ENCODE data around the gene WBP2.
"Not testable (repeated sequence)": the region's sequence is repeated elsewhere in the genome, so short reads cannot be mapped to it uniquely, and the experiment has no call there.

WBP2 gene

DNA sequence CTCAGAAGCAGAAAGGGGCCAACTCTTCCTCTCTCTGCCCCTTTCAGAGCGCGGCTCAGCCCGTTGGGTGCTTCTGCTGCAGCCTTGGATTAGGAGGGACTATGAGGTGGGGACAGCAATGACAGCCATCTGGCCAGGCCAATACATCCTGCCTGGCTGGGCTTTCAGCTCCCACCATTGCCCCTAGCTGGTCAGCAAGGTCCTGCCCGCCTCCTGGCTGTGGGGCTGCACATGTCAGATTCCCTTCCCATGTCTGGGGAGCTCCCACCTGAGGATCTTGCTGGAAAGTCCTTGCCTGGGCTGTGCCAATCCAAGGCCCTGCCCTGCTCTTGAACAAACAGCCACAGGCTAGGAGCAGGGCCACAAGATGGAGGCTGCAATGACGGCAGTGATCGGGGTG, 33.3 kb upstream of the WBP2 start:
- no peak for DNase-seq

DNA sequence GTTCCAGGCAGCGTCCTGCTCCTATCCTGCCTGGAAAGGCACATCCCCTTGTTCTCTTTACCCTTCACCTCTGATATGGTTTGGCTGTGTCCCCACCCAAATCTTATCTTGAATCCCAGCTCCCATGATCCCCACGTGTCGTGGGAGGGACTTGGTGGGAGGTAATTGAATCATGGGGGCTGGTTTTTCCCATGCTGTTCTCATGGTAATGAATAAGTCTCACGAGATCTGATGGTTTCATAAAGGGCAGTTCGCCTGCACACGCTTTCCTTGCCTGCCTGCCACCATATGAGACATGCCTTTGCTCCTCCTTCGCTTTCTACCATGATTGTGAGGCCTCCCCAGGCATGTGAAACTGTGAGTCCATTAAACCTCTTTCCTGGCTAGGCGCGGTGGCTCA, 30.7 kb upstream of the WBP2 start:
- not testable (repeated sequence) for DNase-seq

DNA sequence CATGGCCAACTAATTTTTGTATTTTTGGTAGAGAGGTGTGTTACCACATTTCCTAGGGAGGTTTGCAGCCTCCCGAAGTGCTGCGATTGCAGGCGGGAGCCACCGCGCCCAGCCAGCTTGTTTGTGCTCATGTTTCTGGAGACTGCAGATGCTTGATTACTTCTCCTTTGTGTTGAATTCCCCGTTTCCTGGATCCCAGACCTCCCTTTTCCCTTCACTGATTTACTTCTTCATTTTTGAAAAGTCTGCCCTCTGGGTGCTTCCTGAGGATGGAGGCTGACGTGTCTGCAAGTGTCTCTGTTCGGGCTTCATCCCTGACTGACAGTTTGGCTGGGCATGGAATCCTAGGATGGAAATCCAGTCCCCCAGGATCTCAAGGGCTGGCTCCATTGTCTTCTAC, 30.3 kb upstream of the WBP2 start:
- no peak for DNase-seq

DNA sequence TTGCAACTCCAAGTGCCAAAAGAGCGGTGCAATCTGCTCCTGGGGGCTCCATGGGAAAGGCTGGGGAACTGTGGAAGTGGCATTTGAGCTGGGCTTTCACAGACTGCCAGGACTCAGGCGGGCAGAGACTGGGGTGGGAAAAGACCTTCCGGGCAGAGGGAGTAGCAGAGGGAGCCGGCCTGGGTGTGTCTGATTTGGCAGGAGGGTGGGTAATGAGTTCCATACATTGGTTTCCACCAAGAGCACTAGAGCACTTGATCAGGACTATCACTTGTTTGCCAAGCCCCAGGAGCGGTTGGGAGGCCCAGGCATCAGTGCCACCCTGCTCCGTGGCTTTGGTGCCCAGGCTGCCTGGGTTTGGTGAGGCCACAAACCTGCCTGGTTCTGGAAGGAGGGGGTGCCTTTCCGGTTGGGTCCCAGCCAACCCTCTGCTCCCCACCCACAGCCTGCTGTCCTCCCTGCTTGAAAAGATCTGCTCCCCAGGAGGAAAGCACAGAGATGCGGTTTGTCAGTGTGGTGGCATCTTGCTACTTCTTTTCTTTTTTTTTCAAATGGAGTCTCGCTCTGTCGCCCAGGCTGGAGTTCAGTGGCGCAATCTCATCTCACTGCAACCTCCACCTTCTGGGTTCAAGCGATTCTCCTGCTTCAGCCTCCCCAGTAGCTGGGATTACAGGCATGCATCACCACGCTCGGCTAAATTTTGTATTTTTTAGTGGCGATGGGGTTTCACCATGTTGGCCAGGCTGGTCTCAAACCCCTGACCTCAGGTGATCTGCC, 26.7 kb upstream of the WBP2 start:
- no peak for DNase-seq

DNA sequence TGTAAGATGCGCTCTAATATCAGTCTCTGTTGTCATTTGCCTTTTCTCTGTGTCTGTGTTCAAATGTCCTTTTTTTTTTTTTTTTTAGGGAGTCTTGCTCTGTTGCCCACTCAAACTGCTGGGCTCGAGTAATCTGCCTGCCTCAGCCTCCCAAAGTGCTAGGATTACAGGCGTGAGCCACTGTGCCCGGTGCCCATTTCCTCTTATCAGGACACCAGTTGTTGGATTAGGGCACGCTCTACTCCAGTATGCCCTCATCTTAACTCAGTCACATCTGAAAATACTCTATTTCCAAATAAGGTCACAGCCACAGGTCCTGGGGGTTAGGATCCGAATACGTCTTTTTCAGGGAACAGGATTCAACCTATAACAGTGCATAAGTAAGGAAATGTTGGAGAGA, 25.1 kb upstream of the WBP2 start:
- no peak for DNase-seq

DNA sequence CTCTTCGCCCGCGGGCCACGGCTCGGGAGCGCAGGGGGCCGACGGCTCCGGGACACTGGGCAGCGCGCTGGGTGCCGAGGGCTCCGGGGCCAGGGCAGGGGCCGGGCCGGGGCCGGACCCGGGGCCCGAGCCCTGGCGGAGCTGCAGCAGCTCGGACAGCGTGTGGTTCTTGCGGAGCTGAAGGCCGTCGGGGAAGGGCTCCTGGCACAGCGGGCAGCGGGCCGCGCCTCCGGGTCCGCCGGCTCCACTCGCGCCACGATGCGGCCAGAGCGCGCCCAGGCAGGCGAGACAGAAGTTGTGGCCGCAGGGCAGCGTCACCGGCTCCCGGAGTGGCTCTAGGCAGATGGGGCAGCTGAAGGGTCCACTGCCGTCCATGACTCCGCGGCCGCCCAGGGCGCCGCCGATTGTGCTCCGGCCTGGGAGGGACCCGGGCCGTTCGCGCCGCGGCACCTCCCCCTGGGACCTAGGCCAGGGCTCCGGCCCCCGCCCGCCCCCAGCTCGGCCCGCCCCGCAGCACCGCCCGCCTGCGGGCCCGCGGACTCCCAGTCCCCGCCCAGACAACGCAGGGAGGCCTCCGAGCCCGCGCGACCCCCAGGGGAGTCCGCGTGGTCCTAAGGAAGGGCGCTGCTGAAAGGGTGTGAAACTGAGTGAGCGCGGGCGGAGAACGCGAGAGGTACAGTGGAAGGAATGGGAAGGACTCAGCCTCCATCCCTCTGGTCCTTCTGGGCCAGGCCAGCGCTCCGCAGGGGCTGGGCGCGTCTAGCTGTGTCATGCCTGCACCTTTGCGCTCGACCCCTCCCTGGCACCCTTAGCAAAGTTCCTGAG, 23.3 kb upstream of the WBP2 start, which contains the start of gene TRIM47:
TRIM47 (minus strand) TSS at position 408 of the 825 bp plus-strand sequence; CDS start at position 375, 33 bp downstream.
- DNase-seq, result no peak

DNA sequence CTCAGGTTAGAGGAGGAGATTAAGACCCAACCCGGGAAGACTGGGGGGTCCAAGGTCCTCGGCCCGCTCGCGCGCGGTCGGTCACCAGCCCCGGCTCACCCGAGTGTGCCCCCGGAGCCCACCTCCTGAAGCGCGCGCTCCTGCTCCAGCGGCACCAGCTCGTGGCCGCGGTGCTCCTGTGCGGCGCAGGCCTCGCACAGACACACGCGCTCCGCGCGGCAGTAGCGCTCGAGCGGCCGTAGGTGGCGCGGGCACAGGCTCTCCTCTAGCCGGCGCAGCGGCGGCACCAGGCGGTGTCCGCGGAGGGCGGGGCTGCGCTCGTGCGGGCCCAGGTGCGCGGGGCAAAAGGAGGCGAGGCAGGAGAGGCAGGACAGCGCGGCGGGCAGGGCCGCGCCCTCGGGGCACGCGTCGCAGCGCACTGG, 22.6 kb upstream of the WBP2 start:
- DNase-seq, result peak; percentile 60

DNA sequence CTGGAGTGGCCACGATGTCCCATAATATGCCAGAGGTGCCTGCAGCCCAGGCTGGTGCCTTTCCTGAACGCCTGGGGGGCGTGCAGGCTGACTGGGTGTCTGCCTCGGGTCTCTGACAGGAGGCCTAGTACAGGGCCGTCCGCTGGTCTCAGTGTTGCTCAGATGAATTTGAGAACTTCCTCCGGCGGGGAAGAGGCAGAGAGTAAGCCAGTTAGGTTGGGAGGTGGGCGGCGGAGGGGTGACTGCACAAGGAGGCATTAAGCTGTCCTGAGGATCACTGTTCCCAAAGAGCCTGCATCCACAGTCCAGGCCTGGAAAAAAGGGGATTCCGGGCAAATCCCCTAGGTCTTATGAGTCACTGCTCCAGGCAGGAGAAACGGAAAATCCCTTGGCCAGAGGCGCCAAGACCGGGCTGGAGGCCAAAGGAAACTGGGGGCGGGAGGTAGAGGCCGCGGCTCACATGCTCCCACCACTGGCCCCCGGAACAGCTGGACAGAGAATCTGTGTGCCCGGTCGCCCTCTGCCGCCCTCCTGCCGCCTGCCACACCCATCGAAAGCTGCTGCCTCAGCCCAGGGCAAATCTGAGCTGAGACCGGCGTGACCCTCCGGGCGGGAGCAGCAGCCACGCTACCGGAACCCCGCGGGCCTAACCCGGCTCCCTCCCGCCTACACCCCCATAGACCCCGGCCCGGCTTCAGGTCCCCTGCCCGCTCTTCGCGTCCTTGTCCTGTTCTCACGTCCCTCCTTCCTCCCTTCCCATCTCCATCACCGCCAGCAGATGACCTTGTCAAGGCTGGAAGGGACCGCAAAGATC, 22.0 kb upstream of the WBP2 start:
- no peak for DNase-seq

DNA sequence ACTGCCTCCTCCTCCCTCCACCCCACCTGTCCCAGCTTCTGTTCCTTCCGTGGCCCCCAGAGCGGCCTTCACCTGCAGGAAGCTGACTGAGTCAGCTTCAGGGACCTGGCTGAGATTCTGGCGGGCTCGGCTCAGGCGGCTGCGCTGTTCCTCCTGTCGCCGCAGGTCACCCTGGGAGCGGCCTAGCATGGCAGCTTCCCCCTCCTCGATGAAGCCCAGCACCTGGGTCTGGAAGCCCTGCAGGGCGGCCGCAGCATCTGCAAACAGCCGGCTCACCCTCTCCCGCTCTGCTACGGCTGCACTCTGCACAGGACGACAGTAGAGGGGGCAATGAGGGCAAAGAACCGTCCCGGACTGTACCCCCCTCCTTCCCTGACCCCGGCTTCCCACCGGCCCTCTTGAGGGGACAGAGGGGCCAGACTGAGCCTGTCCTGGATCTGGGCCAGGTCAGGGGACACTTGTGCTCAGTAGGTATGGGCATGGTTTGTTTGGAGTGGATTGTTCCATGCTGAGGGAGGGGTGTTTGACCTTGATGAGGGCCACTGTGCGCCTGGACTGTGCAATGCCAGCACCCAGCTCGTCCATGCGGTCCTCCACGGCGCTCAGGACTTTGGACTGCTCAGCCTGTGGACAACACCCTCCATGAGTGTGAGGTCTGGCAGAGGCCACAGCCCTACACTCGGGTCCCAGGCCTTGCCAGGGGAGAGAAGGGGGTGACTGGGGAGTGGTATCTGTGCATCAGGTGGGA, 21.2 kb upstream of the WBP2 start:
- DNase-seq, result peak; percentile 65

DNA sequence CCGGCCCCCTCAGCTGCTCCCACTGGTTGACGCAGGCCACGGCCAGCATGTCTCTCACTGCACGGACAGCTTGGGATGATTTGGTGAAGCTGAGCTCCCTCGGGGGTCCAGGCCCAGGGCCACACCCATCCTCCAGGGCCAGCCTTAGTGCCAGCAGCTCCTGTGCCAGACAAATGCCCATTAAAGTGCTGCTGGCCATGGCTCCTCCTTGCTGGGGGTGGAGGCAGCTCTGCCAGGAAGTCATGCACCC, 20.7 kb upstream of the WBP2 start:
- no peak for DNase-seq

DNA sequence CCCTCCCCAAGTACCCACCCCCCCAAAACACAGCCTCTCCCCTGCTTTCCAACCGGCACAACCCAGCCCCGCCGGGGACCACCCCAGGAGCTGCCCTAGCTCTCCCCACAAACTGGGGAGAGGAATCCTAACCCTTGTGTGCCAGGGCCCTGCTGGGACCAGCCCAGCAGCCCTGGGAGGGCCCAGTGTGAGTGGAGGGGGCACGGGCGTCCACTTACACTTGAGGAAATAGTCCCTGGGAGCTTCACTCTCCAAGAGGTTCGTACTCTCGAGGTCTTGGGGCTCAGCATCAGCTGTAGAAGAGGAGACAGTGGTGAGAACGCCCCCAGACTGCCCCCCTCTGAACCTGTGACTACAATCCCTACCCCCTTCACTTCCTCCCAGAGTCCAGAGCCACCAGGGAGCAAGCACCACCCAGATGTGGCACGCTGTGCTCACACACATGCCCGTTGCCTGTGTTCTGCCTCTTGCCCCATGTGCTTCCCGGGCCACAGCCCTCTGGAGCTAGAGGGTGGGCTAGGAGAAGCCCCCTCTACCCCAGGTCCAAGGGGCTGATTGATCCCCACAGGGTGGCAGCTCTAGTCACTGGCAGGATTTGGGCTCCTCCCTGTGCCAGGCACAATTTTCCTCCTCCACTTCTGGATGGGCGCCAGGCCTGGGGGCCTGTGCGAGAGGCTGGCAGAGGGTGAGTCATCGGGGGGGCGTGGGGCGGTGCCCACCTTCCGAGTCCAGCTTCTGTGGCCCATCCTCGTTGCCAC, 20.2 kb upstream of the WBP2 start:
- no peak for DNase-seq

DNA sequence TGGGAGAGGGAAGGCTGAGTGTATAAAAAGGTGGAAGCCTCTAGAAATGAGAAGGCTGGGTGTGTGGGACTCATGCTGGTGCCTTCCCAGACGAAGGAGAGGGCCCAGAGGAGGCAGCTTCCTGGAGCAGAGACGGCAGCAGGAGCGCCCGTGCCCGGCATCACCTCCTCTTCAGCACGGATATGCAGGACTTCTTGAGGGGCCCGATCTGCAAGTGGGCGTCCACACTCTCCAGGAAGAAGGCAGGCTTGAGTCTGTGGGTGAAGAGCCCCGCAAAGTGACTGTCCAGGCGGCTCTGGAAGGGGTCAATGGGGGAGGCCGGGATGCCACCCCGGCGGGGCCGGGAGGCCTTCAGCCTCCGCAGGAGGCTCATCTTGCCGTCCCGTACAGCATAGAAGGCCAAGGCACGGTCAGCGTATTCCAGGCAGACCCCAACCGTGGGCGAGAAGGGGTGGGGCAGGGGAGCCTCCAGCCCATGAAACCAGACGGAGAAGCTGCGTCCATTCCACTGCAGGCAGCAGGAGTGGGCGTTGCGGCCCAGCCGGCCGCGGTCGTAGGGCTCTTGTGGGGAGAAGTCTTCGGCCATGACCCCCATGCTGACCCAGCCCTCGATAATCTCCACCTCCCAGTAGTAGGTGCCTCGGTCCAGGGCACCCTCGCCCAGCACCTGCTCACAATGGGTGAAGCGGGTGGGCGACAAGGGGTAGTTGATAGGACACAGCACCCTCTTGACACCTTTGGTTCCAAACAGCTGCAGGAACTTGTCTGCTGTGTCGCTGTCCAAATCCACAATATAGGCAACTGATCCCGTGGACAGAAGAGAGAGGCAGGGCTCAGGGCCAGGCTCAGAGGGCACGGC, 19.4 kb upstream of the WBP2 start:
- DNase-seq, result no peak

DNA sequence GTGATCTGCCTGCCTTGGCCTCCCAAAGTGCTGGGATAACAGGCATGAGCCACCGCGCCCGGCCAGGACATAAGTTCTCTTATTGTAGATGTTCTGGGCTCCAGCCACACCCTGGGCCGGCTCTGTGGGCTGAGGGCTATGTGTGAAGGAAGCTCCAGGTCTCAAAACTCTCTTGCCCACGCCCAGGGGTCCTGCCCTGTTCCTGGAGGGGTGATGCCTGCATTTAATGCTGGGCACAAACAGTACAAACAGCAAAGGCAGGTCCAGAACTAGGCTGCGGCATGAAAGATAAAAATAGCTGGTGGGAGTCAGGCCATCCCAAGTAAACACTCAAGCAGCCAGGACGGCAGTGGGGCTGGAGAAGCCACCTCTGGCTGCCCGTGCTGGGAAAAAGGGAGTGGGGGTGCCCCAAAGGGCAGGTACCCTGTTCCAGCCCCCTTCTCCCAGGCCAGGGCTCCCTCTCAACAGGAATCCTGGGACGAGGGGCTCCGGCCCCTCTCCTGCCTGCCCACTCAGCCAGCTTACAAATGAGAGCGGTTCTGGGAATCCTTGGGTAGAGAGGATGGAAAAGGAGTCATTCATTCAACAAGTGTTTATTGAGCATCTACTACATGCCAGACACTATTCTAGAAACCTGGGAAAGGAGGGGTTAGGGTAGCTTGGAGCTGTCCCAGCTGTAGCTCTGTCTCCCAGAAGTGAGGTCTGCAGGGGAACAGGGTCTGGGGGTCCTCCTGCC, 18.6 kb upstream of the WBP2 start:
- no peak for DNase-seq

DNA sequence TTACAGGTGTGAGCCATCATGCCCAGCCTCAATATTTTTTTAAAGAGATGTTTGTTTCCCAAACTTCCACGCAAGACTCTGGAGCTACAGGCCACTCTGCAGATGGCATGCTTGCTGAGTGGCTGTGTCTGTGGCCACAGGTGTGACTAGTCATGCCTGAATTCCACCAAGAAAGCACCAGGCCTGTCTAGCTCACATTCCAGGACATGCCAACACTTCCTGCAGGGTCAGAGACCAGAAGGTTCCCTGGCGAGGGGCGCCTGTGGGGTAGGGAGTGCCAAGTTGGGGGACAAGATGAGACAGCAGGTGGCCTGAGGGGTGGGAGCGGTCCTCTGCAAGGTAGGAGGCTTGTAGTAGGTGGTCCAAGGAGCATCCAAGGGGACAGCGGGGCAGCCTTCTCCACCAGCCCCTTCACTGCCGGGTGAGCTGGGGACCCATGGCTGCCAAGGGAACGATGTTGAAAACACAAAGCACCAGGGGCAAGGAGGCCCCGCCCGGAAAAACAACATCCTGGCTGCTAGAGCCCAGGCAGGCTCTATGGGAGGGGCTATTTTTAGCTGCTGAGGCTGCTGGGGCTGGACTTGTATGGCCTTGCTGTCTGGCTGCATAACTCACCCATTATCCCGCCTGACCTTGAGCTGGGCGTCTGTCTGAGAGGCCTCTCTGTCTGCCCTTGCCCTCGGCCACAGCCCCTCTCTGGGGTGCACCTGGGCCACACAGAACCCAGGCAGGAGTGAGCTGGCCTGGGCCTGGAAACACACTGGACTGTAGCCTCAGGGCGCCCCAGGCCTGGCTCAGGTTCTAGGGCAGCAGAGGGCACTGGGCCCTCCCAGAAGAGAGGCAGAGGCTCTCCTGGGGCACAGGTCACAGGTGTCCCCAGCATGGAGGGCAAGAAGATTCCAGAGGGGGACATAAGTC, 17.6 kb upstream of the WBP2 start:
- DNase-seq, result peak; percentile 40

DNA sequence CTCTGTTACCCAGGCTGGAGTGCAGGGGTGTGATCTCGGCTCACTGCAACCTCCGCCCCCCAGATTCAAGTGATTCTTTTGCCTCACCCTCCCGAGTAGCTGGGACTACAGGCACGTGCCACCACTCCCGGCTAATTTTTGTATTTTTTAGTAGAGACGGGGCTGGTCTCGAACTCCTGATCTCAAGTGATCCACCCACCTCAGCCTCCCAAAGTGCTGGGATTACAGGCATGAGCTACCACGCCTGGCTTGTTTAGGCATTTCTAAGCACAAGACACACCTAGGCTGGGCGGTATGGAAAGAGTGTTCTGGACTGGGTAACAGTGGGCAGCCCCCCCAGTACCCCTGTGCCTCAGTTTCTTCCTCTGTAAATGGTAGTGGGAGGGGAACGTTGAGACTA, 15.1 kb upstream of the WBP2 start:
- not testable (repeated sequence) for DNase-seq

DNA sequence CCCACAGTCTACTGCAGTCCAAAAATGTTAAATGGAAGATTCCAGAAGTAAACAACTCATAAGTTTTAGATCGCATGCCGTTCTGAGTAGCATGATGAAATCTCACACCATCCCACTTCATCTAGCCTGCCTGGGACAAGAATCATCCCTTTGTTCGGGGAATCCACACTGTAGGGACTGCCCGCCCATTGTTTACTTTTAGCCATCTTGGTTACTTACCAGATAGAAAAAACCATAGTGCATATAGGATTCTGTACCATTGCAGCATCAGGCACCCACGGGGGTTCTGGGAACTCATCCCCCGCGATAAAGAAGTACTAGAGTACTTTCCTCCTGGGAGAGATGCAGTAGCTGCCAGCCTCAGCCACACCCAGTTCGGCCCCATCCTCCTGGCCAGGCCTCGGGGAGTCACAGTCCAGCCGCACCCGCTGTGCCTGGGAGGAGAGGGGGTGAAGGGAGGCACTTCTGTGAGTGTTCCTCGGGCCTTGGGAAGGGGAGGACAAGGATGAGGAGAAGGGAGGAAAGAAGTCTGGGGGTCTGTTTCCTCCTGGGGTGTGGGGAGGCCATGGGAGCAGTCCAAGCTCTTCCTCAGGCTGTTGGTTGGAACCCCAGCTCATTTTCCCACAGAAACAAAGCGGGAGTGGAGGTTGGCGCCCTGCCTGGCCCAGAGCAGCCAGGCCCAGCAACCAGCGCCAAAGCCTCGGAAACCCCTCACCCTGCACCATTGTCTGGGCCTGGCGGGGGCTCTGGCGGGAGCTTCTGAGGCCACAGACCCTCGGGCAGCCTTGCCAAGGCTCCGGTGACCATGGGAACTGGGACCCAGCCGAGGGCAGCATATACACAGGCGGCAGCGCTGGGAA, 14.4 kb upstream of the WBP2 start:
- DNase-seq, result no peak

DNA sequence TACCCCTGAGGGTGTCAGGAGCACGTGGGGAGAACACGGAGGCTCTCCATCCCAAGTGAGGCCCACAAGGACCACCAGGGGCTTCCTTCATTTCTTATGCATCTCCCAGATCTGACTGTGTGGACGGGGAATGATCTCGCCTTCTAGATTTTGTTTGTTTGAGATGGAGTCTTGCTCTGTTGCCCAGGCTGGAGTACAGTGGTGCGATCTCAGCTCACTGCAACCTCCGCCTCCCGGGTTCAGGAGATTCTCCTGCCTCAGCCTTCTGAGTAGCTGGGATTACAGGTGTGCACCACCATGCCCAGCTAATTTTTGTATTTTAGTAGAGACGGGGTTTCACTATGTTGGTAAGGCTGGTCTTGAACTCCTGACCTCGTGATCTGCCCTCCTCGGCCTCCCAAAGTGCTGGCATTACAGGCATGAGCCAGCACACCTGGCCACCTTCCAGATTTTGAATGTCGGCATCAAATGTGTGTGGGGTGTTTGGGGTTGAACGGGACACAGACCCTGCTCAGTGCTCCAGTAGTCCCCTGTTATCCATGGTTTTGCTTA, 13.7 kb upstream of the WBP2 start:
- not testable (repeated sequence) for DNase-seq
